CD4-positive, alpha-beta T cell treated with Interleukin-21 for 1 hour (primary cell): ENCODE data around the gene ANTKMT.
"Not testable (repeated sequence)": the region's sequence is repeated elsewhere in the genome, so short reads cannot be mapped to it uniquely, and the experiment has no call there.

ENCODE experiments used
- DNase-seq: peaks from one replicate; pipeline ENCODE4 v3.0.0-alpha.2; 2020

Gene ANTKMT

GRCh38 chr16:681746-682427 is 39.1 kb upstream of the ANTKMT start:
- no peak for DNase-seq

GRCh38 chr16:682493-683395 is 38.2 kb upstream of the ANTKMT start:
- DNase-seq, result no peak

GRCh38 chr16:683396-684070 is 37.4 kb upstream of the ANTKMT start:
- no peak for DNase-seq

- peak; percentile 98 for DNase-seq
Measured at GRCh38 chr16:684071-684794, 36.7 kb upstream of the ANTKMT start, which contains the start of gene JMJD8. Gene JMJD8 (minus strand): TSS chr16:684334. CDS start chr16:684319, 15 bp downstream.

- no peak for DNase-seq
Measured at GRCh38 chr16:684961-685696, 35.8 kb upstream of the ANTKMT start.

- DNase-seq, result no peak
Measured at GRCh38 chr16:685967-686366, 35.0 kb upstream of the ANTKMT start.

- no peak for DNase-seq
Measured at GRCh38 chr16:686459-687260, 34.3 kb upstream of the ANTKMT start.

- DNase-seq, result no peak
Measured at GRCh38 chr16:687499-687898, 33.4 kb upstream of the ANTKMT start.

- no peak for DNase-seq
Measured at GRCh38 chr16:689175-689897, 31.6 kb upstream of the ANTKMT start.

- DNase-seq, result not testable (repeated sequence)
Measured at GRCh38 chr16:691242-691641, 29.7 kb upstream of the ANTKMT start.

GRCh38 chr16:692356-693108 is 28.4 kb upstream of the ANTKMT start:
- DNase-seq, result no peak

- DNase-seq, result no peak
Measured at GRCh38 chr16:693364-693763, 27.6 kb upstream of the ANTKMT start.

GRCh38 chr16:693766-694165 is 27.2 kb upstream of the ANTKMT start:
- DNase-seq, result no peak

- no peak for DNase-seq
Measured at GRCh38 chr16:694187-694862, 26.6 kb upstream of the ANTKMT start.

- no peak for DNase-seq
Measured at GRCh38 chr16:694863-695354, 26.0 kb upstream of the ANTKMT start.

GRCh38 chr16:695355-696089 is 25.4 kb upstream of the ANTKMT start:
- DNase-seq, result peak; percentile 76

- DNase-seq, result no peak
Measured at GRCh38 chr16:698911-699671, 21.9 kb upstream of the ANTKMT start.
